ENCODE measurements around the gene OSBPL3.

Gene OSBPL3

DNA sequence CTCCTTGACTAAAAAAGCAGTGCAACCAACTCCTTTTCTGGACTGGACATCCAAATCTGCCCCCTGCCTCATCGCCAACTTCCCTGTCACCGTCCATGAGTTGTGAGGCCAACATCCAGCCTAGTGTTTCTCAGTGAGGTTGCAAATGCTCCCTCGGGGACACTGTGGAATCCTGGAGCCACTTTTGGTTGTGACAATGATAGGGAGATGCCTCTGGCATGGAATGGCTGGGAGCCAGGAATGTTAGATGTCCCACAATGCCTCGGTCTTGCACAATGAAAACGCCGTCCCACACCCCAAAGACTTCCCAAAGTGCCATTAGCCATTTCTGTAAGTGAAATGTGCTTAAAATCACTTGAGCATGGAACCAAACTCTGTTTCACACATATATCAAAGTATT is 105.2 kb downstream of the OSBPL3 start:
- no peak overlapping the region for H3K27ac ChIP-seq

GRCh38 chr7:24873944-24874343 is 106.0 kb downstream of the OSBPL3 start:
- Histone ChIP-seq H3K9ac (no peak overlapping the region), H3K4me1 (peaks cover 21 to 53% (median 31%) of the 10 kb centered on the region in 10 experiments), H3K27me3 (no peaks in the 10 kb centered on the region), H3K4me3 (no peak overlapping the region), H3K9me3 (replicated peaks in 1 of 11) (no peaks in the 10 kb centered on the region), H3K27ac (no peak overlapping the region), H4K20me1 (0 out of 22 replicates have a peak, but pooled peaks cover 0 to 6% (median 0%) of the 10 kb centered on the region in 11 experiments), H3K4me2 (no peak overlapping the region), H3K36me3 (peaks cover 9 to 24% (median 15%) of the 10 kb centered on the region in 11 experiments; a peak in 16 of 22 replicates)
- TF ChIP-seq Cebpa-rat (IDR thresholded peaks at IDR 0.05), result no peak

More for the DNA sequence above, 105.2 kb downstream of the OSBPL3 start:
- Histone ChIP-seq H3K36me3 (peaks cover 9 to 18% (median 15%) of the 10 kb centered on the region in 11 experiments; a peak in 16 of 22 replicates), H3K27me3 (no peaks in the 10 kb centered on the region), H3K4me3 (no peak overlapping the region), H3K9me3 (replicated peaks in 1 of 11) (no peaks in the 10 kb centered on the region), H3K9ac (no peak overlapping the region), H3K4me1 (peaks cover 22 to 61% (median 35%) of the 10 kb centered on the region in 10 experiments), H4K20me1 (0 out of 22 replicates have a peak, but pooled peaks cover 0 to 6% (median 0%) of the 10 kb centered on the region in 11 experiments), H3K4me2 (no peak overlapping the region)
- TF ChIP-seq Cebpa-rat (IDR thresholded peaks at IDR 0.05), result no peak

DNA sequence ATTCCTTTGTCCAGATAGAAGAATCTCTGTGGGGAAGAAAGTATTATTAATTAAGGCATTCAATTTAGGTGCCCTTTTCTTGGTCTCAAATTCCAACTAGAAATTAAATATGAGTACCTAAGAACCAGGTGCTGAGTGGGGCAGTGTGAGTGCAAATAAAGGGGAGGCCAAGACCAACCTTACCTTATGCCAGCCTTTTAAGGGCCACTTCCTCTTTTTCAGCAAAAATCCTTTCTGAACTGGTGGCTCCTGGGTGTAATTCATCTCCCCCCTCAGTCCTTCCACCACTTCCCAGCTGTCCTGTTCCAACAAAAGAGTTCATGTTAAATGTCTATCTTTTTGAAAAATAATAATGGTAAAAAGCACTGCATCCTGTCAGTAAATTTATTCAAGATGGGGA is 108.2 kb downstream of the OSBPL3 start:
- no peaks in the 10 kb centered on the region for H4K20me1 ChIP-seq
- no peaks in the 10 kb centered on the region for H3K27me3 ChIP-seq
- H3K4me2 ChIP-seq, result peak overlapping the region in 6 of 11 experiments; percentile 3 to 51 (median 20); a peak in 8 of 22 replicates
- TF ChIP-seq Cebpa-rat (IDR thresholded peaks at IDR 0.05), result no peak
- H3K36me3 ChIP-seq, result peaks cover 11 to 44% (median 18%) of the 10 kb centered on the region in 11 experiments; a peak in 17 of 22 replicates
- no peak overlapping the region for H3K9ac ChIP-seq
- H3K27ac ChIP-seq, result no peak overlapping the region
- H3K9me3 ChIP-seq (replicated peaks in 1 of 11), result no peaks in the 10 kb centered on the region
- H3K4me3 ChIP-seq, result no peak overlapping the region
- H3K4me1 ChIP-seq, result peaks cover 0 to 32% (median 10%) of the 10 kb centered on the region in 10 experiments; a peak in 13 of 20 replicates

DNA sequence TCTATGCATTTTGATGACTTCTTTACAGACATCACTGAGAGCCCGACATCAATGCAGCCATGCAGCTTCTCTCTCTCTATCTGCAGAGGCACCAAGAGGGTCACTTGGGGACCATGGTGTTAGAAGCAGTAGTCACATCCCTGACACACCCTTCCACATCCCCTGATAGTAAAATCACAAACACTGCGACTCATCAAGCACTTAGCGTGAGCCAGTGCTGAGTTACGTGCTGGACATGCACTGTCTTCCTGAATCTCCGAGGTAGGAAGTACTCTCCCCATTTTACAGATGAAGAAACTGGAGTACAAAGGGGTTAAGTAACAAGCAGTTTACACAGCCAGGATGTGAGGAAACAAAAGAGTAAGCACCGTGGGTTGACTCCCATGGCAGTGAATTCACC is 109.2 kb downstream of the OSBPL3 start:
- Histone ChIP-seq H3K9ac (no peak overlapping the region), H3K4me1 (peaks cover 0 to 29% (median 9%) of the 10 kb centered on the region in 10 experiments; a peak in 10 of 20 replicates), H3K36me3 (peaks cover 20 to 54% (median 28%) of the 10 kb centered on the region in 11 experiments; a peak in 20 of 22 replicates), H3K4me3 (no peak overlapping the region), H3K27ac (no peak overlapping the region), H3K9me3 (replicated peaks in 1 of 11) (no peaks in the 10 kb centered on the region), H4K20me1 (no peaks in the 10 kb centered on the region), H3K4me2 (no peak overlapping the region), H3K27me3 (no peaks in the 10 kb centered on the region)
- TF ChIP-seq Cebpa-rat (IDR thresholded peaks at IDR 0.05), result no peak

DNA sequence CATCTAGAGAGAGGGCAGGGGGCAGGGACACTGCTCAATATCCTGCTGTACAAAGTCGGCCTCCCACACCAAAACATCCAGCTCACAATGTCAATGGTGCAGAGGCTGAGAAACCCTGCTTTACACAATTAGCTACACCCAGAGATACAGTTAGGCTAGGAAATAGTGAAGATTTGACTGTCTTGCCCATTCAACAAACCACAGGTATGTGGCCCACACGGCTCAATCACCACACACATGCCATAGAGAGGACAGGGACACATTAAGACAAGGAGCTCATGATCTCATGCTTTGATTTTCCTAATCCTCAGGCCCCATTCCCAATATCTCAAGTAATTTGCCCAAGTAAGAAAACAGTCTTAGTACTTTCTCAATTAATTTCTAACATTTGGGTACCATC is 110.4 kb downstream of the OSBPL3 start:
- peaks cover 29 to 66% (median 40%) of the 10 kb centered on the region in 11 experiments; a peak in 21 of 22 replicates for H3K36me3 ChIP-seq
- H3K27me3 ChIP-seq, result no peaks in the 10 kb centered on the region
- no peak overlapping the region for H3K27ac ChIP-seq
- no peak overlapping the region for H3K9ac ChIP-seq
- no peak overlapping the region for H3K4me2 ChIP-seq
- H4K20me1 ChIP-seq, result no peaks in the 10 kb centered on the region
- no peak for TF ChIP-seq Cebpa-rat (IDR thresholded peaks at IDR 0.05)
- H3K4me3 ChIP-seq, result no peak overlapping the region
- H3K4me1 ChIP-seq, result peaks cover 0 to 30% (median 9%) of the 10 kb centered on the region in 10 experiments; a peak in 10 of 20 replicates
- H3K9me3 ChIP-seq (replicated peaks in 1 of 11), result no peaks in the 10 kb centered on the region

DNA sequence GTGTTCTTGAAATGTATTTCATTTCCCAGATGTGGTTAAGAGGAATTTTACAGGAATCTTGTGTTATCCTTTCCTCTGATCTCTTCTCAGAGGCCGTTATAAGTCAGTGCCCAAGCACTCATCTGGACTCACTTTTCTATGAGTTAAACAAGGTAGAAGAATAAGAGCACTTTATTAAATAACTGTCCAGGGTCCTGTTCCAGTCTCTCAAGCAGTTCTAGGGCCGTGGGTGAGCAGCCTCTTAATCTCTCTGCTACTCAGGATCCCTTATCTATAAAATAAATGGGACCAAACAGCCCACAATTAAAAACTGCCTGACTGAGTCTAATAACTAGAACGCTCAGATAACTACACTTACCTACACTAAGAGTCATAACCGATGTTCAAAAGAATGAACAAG is 111.2 kb downstream of the OSBPL3 start:
- H3K4me2 ChIP-seq, result no peak overlapping the region
- H3K27me3 ChIP-seq, result no peaks in the 10 kb centered on the region

DNA sequence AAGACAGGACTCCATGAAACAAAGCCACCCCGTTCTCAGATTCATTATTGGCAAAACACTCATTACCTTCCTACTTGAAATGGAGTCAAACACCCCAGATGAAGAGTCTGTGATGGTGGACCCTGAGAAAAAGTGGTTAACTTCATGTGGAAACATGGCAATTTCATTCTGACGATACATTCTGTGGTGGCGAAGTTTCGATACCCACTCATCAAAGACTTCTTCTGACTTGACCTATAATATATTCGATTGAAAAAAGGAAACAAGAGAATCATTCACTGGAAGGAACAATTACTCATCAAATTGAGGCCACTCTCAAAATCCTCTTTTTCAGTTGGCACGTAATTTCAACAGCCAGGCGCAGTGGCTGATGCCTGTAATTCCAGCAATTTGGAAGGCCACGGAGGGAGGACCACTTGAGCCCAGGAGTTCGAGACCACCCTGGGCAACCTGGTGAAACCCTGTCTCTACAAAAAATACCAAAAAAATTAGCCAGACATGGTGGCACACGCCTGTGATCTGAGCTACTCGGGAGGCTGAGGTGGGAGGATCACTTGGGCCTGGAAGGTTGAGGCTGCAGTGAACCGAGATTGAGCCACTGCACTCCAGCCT is 113.9 kb downstream of the OSBPL3 start:
- H3K9ac ChIP-seq, result no peak overlapping the region
- peaks cover 0 to under 1% (median 0%) of the 10 kb centered on the region in 11 experiments; a peak in 1 of 22 replicates for H3K9me3 ChIP-seq (replicated peaks in 1 of 11)
- H3K4me3 ChIP-seq, result no peak overlapping the region
- no peak for TF ChIP-seq Cebpa-rat (IDR thresholded peaks at IDR 0.05)
- no peaks in the 10 kb centered on the region for H3K27me3 ChIP-seq
- no peaks in the 10 kb centered on the region for H4K20me1 ChIP-seq
- peaks cover 37 to 96% (median 60%) of the 10 kb centered on the region in 11 experiments; a peak in 21 of 22 replicates for H3K36me3 ChIP-seq
- peaks cover 0 to 31% (median 0%) of the 10 kb centered on the region in 10 experiments; a peak in 6 of 20 replicates for H3K4me1 ChIP-seq
- H3K27ac ChIP-seq, result no peak overlapping the region
- H3K4me2 ChIP-seq, result 0 out of 22 replicates have a peak overlapping the region, but pooled peaks of 1 of the 11 experiments have one; percentile 10

More for the DNA sequence above, 111.2 kb downstream of the OSBPL3 start:
- H3K4me1 ChIP-seq, result peaks cover 0 to 38% (median 9%) of the 10 kb centered on the region in 10 experiments; a peak in 10 of 20 replicates
- no peak overlapping the region for H3K9ac ChIP-seq
- H4K20me1 ChIP-seq, result no peaks in the 10 kb centered on the region
- no peaks in the 10 kb centered on the region for H3K9me3 ChIP-seq (replicated peaks in 1 of 11)
- peaks cover 30 to 75% (median 47%) of the 10 kb centered on the region in 11 experiments; a peak in 21 of 22 replicates for H3K36me3 ChIP-seq
- no peak overlapping the region for H3K27ac ChIP-seq
- TF ChIP-seq Cebpa-rat (IDR thresholded peaks at IDR 0.05), result no peak
- H3K4me3 ChIP-seq, result no peak overlapping the region

GRCh38 chr7:24864214-24864817 is 115.7 kb downstream of the OSBPL3 start:
- Histone ChIP-seq H3K9ac (no peak overlapping the region), H3K4me3 (no peak overlapping the region), H3K9me3 (replicated peaks in 1 of 11) (peaks cover 0 to 10% (median 0%) of the 10 kb centered on the region in 11 experiments; a peak in 9 of 22 replicates), H3K27ac (no peak overlapping the region), H3K27me3 (no peaks in the 10 kb centered on the region), H3K4me1 (peaks cover 0 to 26% (median 0%) of the 10 kb centered on the region in 10 experiments; a peak in 6 of 20 replicates), H3K36me3 (peaks cover 35 to 96% (median 59%) of the 10 kb centered on the region in 11 experiments; a peak in 21 of 22 replicates), H3K4me2 (peak overlapping the region in 3 of 11 experiments; percentile 36 to 62 (median 60); a peak in 7 of 22 replicates), H4K20me1 (no peaks in the 10 kb centered on the region)
- TF ChIP-seq Cebpa-rat (IDR thresholded peaks at IDR 0.05), result no peak

DNA sequence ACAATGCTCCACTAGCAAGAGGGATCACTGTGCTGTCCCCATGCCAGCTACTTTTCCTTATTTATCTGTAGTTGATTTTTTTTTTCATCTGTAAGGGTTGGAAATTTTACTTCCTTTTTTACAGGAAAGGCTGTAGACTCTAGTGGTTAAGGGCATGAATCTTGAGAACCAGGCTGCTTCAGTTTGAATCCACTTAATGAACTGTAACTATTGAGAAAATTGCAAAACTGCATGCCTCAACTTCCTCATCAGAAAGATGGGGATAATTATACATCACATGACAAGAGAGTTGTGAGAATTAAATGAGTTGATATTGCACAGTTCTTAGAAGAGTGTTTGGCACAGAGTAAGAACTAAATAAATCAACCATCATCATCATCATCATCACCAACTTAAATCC is 116.4 kb downstream of the OSBPL3 start:
- Histone ChIP-seq H3K4me3 (no peak overlapping the region), H3K27ac (no peak overlapping the region), H3K4me1 (peaks cover 0 to 26% (median 0%) of the 10 kb centered on the region in 10 experiments; a peak in 6 of 20 replicates), H3K4me2 (peak overlapping the region in 3 of 11 experiments; percentile 36 to 62 (median 60); a peak in 7 of 22 replicates), H3K9me3 (replicated peaks in 1 of 11) (peaks cover 0 to 10% (median 0%) of the 10 kb centered on the region in 11 experiments; a peak in 9 of 22 replicates), H4K20me1 (no peaks in the 10 kb centered on the region), H3K9ac (no peak overlapping the region), H3K27me3 (no peaks in the 10 kb centered on the region), H3K36me3 (peaks cover 35 to 98% (median 60%) of the 10 kb centered on the region in 11 experiments; a peak in 21 of 22 replicates)
- no peak for TF ChIP-seq Cebpa-rat (IDR thresholded peaks at IDR 0.05)
